ENCODE results near the gene OMA1.
"Not testable (repeated sequence)": the region's sequence is repeated elsewhere in the genome, so short reads cannot be mapped to it uniquely, and the experiment has no call there.

Gene OMA1

GRCh38 chr1:58546520-58547308 lies at the start of gene OMA1:
TSS of gene OMA1 (minus strand) at chr1:58546726. CDS start at chr1:58539294, 7,432 bp downstream.
- DNase-seq: peak; percentile 94

GRCh38 chr1:58594546-58594945 lies 48.0 kb upstream of the OMA1 start:
- DNase-seq: no peak

- DNase-seq: no peak
Measured at GRCh38 chr1:58592522-58593134, 46.1 kb upstream of the OMA1 start.

GRCh38 chr1:58591806-58592205 lies 45.3 kb upstream of the OMA1 start:
- no peak for DNase-seq

- DNase-seq: no peak
Measured at GRCh38 chr1:58590019-58590418, 43.5 kb upstream of the OMA1 start.

- DNase-seq: no peak
Measured at GRCh38 chr1:58588396-58588795, 41.9 kb upstream of the OMA1 start.

GRCh38 chr1:58587667-58588066 lies 41.1 kb upstream of the OMA1 start:
- no peak for DNase-seq

- no peak for DNase-seq
Measured at GRCh38 chr1:58586271-58586670, 39.7 kb upstream of the OMA1 start.

- no peak for DNase-seq
Measured at GRCh38 chr1:58585581-58586151, 39.1 kb upstream of the OMA1 start.

- DNase-seq: no peak
Measured at GRCh38 chr1:58585166-58585565, 38.6 kb upstream of the OMA1 start.

- no peak for DNase-seq
Measured at GRCh38 chr1:58584082-58584895, 37.8 kb upstream of the OMA1 start.

GRCh38 chr1:58583496-58583895 lies 37.0 kb upstream of the OMA1 start:
- DNase-seq: no peak

- DNase-seq: not testable (repeated sequence)
Measured at GRCh38 chr1:58582143-58582542, 35.6 kb upstream of the OMA1 start.

GRCh38 chr1:58581641-58582040 lies 35.1 kb upstream of the OMA1 start:
- DNase-seq: no peak

GRCh38 chr1:58580186-58580585 lies 33.7 kb upstream of the OMA1 start:
- DNase-seq: no peak

GRCh38 chr1:58577654-58578030 lies 31.1 kb upstream of the OMA1 start:
- DNase-seq: no peak

GRCh38 chr1:58576727-58577653 lies 30.5 kb upstream of the OMA1 start, which contains the start of gene TACSTD2:
TSS of gene TACSTD2 (minus strand) at chr1:58577252. CDS start at chr1:58577156, 96 bp downstream.
- DNase-seq: no peak

GRCh38 chr1:58576325-58576726 lies 29.8 kb upstream of the OMA1 start:
- no peak for DNase-seq

- DNase-seq: no peak
Measured at GRCh38 chr1:58575551-58576324, 29.2 kb upstream of the OMA1 start.

- DNase-seq: no peak
Measured at GRCh38 chr1:58574816-58575215, 28.3 kb upstream of the OMA1 start.

Data from NCI-H748 treated with DMSO at 0.1 percent for 48 hours (cell line).